Stimulated activated CD8-positive, alpha-beta memory T cell treated with anti-CD3 and anti-CD28 coated beads, Interleukin-4, amount 100 ng/mL, for 48 hours (primary cell): ENCODE measurements around the gene SIX3.

Source experiments
- DNase-seq: peaks from one replicate; pipeline ENCODE4 v3.0.0-alpha.2; 2020

Gene SIX3

GRCh38 chr2:44944102-44944951, 2.8 kb downstream of the SIX3 start:
- DNase-seq, result no peak

GRCh38 chr2:44944952-44945612, 3.6 kb downstream of the SIX3 start:
- DNase-seq, result no peak

- DNase-seq, result no peak
These were observed 4.3 kb downstream of the SIX3 start for GRCh38 chr2:44945676-44946371.

GRCh38 chr2:44946372-44947027, 5.0 kb downstream of the SIX3 start:
- no peak for DNase-seq

- DNase-seq, result no peak
These were observed 5.5 kb downstream of the SIX3 start for GRCh38 chr2:44947028-44947375.

GRCh38 chr2:44948565-44949328, 7.2 kb downstream of the SIX3 start:
- no peak for DNase-seq

- no peak for DNase-seq
These were observed 8.0 kb downstream of the SIX3 start for GRCh38 chr2:44949329-44950151.

GRCh38 chr2:44950646-44951045, 9.1 kb downstream of the SIX3 start:
- no peak for DNase-seq

- no peak for DNase-seq
These were observed 9.6 kb downstream of the SIX3 start for GRCh38 chr2:44951124-44951523.

GRCh38 chr2:44951714-44952113, 10.2 kb downstream of the SIX3 start:
- DNase-seq, result no peak

GRCh38 chr2:44952143-44952805, 10.8 kb downstream of the SIX3 start:
- peak; percentile 67 for DNase-seq

GRCh38 chr2:44952806-44953498, 11.4 kb downstream of the SIX3 start:
- no peak for DNase-seq

- DNase-seq, result no peak
These were observed 12.0 kb downstream of the SIX3 start for GRCh38 chr2:44953499-44953883.

GRCh38 chr2:44954447-44954888, 13.0 kb downstream of the SIX3 start:
- DNase-seq, result no peak

GRCh38 chr2:44954889-44955592, 13.5 kb downstream of the SIX3 start:
- DNase-seq, result no peak

- DNase-seq, result peak; percentile 91
These were observed 14.3 kb downstream of the SIX3 start for GRCh38 chr2:44955593-44956392.

- DNase-seq, result no peak
These were observed 15.3 kb downstream of the SIX3 start for GRCh38 chr2:44956843-44957242.

GRCh38 chr2:44957656-44958327, 16.3 kb downstream of the SIX3 start:
- no peak for DNase-seq
